Naive thymus-derived CD8-positive, alpha-beta T cell (primary cell): ENCODE data around the gene CFB. TPM values are rescaled to one million over a fixed set of nuclear protein-coding genes. Genes with fewer than 3 reads are reported as not detected.

Experiments
- ATAC-seq, 2 donors: fragments of 150-1000 bp; cut with Tn5 transposase in 1 of 2; sonication (Bioruptor Pico), chemical (Tn5 transposase) in 1 of 2; 1 replicate in 1 of 2; 2 replicates in 1 of 2; pipeline ENCODE4 v1.10.0; 2021; ENCODE audit warnings: mild to moderate bottlenecking in 2 of 2, moderate library complexity in 2 of 2
- POLR2A ChIA-PET: fragments of 350-600 bp; sonication (Branson Sonifier 250); formaldehyde crosslinking; loops from one replicate; lab custom pipeline; 2021; ENCODE audit warnings: antibody characterized with exemption; lab: Charles Lee
- DNase-seq, 10 donors: peaks; one replicate each; pipeline versions ENCODE4 v3.0.0 to v3.0.0-alpha.2; 2020 to 2022
- H3K27ac Mint-ChIP-seq, 10 donors: one replicate each; pipeline ENCODE4 v1.8.0; 2020 to 2022; ENCODE audit warnings: mild to moderate bottlenecking in 10 of 10, mixed read lengths in 10 of 10, moderate library complexity in 4 of 10, inconsistent platforms in 1 of 10
- H3K27me3 Mint-ChIP-seq, 5 donors: one replicate each; pipeline ENCODE4 v1.8.0; 2021 to 2022; ENCODE audit warnings: mixed read lengths in 5 of 5
- H3K36me3 Mint-ChIP-seq, 3 donors: one replicate each; pipeline ENCODE4 v1.8.0; 2020 to 2022; ENCODE audit warnings: mixed read lengths in 3 of 3, mild to moderate bottlenecking in 2 of 3, inconsistent platforms in 1 of 3
- H3K4me1 Mint-ChIP-seq, 4 donors: one replicate each; pipeline ENCODE4 v1.8.0; 2021 to 2022; ENCODE audit warnings: mixed read lengths in 4 of 4
- H3K4me3 Mint-ChIP-seq, 10 donors: one replicate each; pipeline ENCODE4 v1.8.0; 2020 to 2022; ENCODE audit warnings: mild to moderate bottlenecking in 10 of 10, mixed read lengths in 10 of 10, moderate library complexity in 6 of 10, inconsistent platforms in 1 of 10
- H3K9me3 Mint-ChIP-seq, 9 donors: one replicate each; pipeline ENCODE4 v1.8.0; 2020 to 2022; ENCODE audit warnings: mixed read lengths in 9 of 9, mild to moderate bottlenecking in 3 of 9, inconsistent platforms in 1 of 9, moderate library complexity in 1 of 9
- polyA plus RNA-seq, 3 donors: library from polyadenylated mRNA; unstranded; fragments of 300-500 nt; fragmentation: Illumina TruSeq; gene quantifications; one replicate each; pipeline ENCODE4 v1.2.3, GENCODE V29; 2021
- total RNA-seq, 8 experiments: library from RNA in 2 of 8; stranded (reverse) in 2 of 8; gene quantifications; one replicate each; pipeline ENCODE4 v1.2.3 and lab custom pipeline; 2021 to 2026

Gene CFB
- 1 to 10 TPM; 1.0 to 1.4 TPM for total RNA-seq
- polyA plus RNA-seq, result under 1 TPM in 2 of 3 donors, not detected in 1; 0.22 to 0.61 TPM
- total RNA-seq (lab: John Stamatoyannopoulos, UW), result 0 to 0.22 (median 0.04) reads per million in 6 experiments

DNA sequence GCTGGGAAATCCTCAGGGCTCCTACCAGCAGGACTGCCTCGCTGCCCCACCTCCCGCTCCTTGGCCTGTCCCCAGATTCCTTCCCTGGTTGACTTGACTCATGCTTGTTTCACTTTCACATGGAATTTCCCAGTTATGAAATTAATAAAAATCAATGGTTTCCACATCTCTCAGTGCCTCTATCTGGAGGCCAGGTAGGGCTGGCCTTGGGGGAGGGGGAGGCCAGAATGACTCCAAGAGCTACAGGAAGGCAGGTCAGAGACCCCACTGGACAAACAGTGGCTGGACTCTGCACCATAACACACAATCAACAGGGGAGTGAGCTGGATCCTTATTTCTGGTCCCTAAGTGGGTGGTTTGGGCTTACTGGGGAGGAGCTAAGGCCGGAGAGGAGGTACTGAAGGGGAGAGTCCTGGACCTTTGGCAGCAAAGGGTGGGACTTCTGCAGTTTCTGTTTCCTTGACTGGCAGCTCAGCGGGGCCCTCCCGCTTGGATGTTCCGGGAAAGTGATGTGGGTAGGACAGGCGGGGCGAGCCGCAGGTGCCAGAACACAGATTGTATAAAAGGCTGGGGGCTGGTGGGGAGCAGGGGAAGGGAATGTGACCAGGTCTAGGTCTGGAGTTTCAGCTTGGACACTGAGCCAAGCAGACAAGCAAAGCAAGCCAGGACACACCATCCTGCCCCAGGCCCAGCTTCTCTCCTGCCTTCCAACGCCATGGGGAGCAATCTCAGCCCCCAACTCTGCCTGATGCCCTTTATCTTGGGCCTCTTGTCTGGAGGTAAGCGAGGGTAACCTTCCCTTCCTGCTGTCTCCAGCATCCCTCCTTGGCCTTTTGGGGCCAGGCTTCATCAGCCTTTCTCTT, at the start of gene CFB:
Gene CFB (plus strand): TSS at position 589 of the 863 bp plus-strand sequence. CDS start 127 bp downstream, at position 716.
- H3K9me3 Mint-ChIP-seq, result no peaks in the 10 kb centered on the region
- H3K36me3 Mint-ChIP-seq, result no peaks in the 10 kb centered on the region
- DNase-seq, result peak in 1 of 10 donors; percentile 19
- no peak for ATAC-seq
- POLR2A ChIA-PET, result no interaction called here
- H3K4me3 Mint-ChIP-seq, result no peak within 1 kb of the TSS
- H3K27ac Mint-ChIP-seq, result peak within 1 kb of the TSS in 4 of 10 donors; percentile 10 to 59 (median 17)
- peaks cover 0 to 15% (median 1%) of the 10 kb centered on the region in 4 donors for H3K4me1 Mint-ChIP-seq
- peaks cover 0 to 9% (median 8%) of the 10 kb centered on the region in 5 donors for H3K27me3 Mint-ChIP-seq

GRCh38 chr6:31896493-31896855, 49.4 kb upstream of the CFB start:
- ATAC-seq (no peak), DNase-seq (no peak)
- H3K27ac Mint-ChIP-seq, result peak overlapping the region; percentile 50 to 92 (median 88)
- no peaks in the 10 kb centered on the region for H3K27me3 Mint-ChIP-seq
- peak overlapping the region; percentile 75 to 92 (median 86) for H3K4me3 Mint-ChIP-seq
- H3K36me3 Mint-ChIP-seq, result peaks cover 2 to 41% (median 4%) of the 10 kb centered on the region in 3 donors
- H3K9me3 Mint-ChIP-seq, result no peaks in the 10 kb centered on the region
- POLR2A ChIA-PET, result interaction anchor here (1.0 to 2.8 kb wide), 5 partner anchors 9 to 1892 kb away, joined by 3 to 14 read pairs (median 4); partner anchors contain the start of gene LEMD2
- peaks cover 19 to 36% (median 30%) of the 10 kb centered on the region in 4 donors for H3K4me1 Mint-ChIP-seq

DNA sequence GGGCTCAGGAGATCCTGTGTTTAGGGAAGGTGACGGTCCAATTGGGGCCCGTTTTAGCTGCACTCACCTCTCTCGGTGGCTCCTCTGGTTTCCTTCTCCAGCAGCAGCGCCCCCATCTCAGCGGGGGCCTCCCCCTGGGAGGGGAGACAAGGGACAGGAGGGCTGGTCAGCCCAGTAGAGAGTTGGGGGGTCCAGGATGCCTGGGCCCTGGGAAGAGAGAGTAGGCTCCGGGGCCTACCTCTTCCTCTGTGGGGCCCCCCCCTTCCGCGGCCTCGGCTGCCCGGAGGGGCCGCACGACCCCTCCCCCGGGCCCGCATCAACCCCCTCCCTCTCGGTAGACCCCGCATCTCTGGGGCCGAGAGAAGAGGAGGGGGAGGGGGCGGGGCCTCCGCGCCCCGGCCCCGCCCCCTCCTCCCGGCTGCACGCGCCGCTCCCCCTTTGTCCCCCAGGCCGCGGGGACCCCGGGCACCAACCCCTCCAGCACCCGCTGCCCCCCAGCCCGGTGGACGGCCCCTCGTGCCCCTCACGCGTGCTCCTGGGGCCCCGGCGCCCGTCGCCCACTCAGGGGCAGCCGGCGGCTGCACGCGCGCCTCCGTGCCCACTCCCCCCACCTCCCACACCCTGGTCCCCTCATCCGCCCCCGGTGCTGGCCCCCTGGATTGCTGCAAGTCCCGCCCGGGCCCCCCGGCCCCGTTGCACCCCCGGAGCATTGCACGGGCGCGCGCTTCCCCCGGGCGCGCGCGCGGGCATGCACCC, 48.9 kb upstream of the CFB start:
- peaks cover 2 to 35% (median 4%) of the 10 kb centered on the region in 3 donors for H3K36me3 Mint-ChIP-seq

GRCh38 chr6:31897612-31898382, 48.1 kb upstream of the CFB start, which contains the start of gene EHMT2:
TSS of gene EHMT2 (minus strand) at chr6:31897698. CDS start at chr6:31897677, 21 bp downstream.
- POLR2A ChIA-PET, result interaction anchor here (0.5 to 2.8 kb wide), 23 partner anchors 10 to 1891 kb away, joined by 3 to 30 read pairs (median 5); partner anchors contain the start of genes ABHD16A, BAG6, DXO and LEMD2
- Mint-ChIP-seq H3K27me3 (no peaks in the 10 kb centered on the region), H3K36me3 (peaks cover 0 to 28% (median 4%) of the 10 kb centered on the region in 3 donors), H3K27ac (peak within 1 kb of the TSS; percentile 85 to 98 (median 96)), H3K4me1 (peaks cover 23 to 46% (median 35%) of the 10 kb centered on the region in 4 donors), H3K9me3 (no peaks in the 10 kb centered on the region), H3K4me3 (peak within 1 kb of the TSS; percentile 91 to 99 (median 97))
- DNase-seq, result peak; percentile 74 to 89 (median 82)
- peak; percentile 55 to 59 for ATAC-seq

More for the DNA sequence above, 48.9 kb upstream of the CFB start:
- peak overlapping the region in 9 of 10 donors; percentile 50 to 92 (median 88) for H3K27ac Mint-ChIP-seq
- DNase-seq, result peak in 2 of 10 donors; percentile 14 to 15
- H3K4me1 Mint-ChIP-seq, result peaks cover 20 to 38% (median 30%) of the 10 kb centered on the region in 4 donors
- no peaks in the 10 kb centered on the region for H3K27me3 Mint-ChIP-seq
- POLR2A ChIA-PET, result interaction anchor here (0.5 to 2.8 kb wide), 16 partner anchors 9 to 1891 kb away, joined by 3 to 30 read pairs (median 6); partner anchors contain the start of genes BAG6, LEMD2, NELFE and NEU1
- H3K4me3 Mint-ChIP-seq, result peak overlapping the region; percentile 82 to 97 (median 88)
- no peaks in the 10 kb centered on the region for H3K9me3 Mint-ChIP-seq
- ATAC-seq, result peak in 1 of 2 donors; percentile 9

- Mint-ChIP-seq H3K27ac (peak overlapping the region; percentile 85 to 98 (median 96)), H3K4me1 (peaks cover 26 to 51% (median 38%) of the 10 kb centered on the region in 4 donors), H3K36me3 (peaks cover 0 to 21% (median 4%) of the 10 kb centered on the region in 3 donors), H3K4me3 (peak overlapping the region; percentile 91 to 99 (median 97)), H3K27me3 (no peaks in the 10 kb centered on the region), H3K9me3 (no peaks in the 10 kb centered on the region)
- ATAC-seq (peak; percentile 37 to 45), DNase-seq (peak in 6 of 10 donors; percentile 21 to 67 (median 37))
- POLR2A ChIA-PET, result interaction anchor here (0.6 to 2.8 kb wide), 16 partner anchors 10 to 1890 kb away, joined by 3 to 30 read pairs (median 6); partner anchors contain the start of genes ABHD16A, BAG6, DXO and LEMD2
Measured at GRCh38 chr6:31898383-31899011, 47.4 kb upstream of the CFB start.

- H3K36me3 Mint-ChIP-seq, result peaks cover 0 to 13% (median 4%) of the 10 kb centered on the region in 3 donors
- ATAC-seq (no peak), DNase-seq (no peak)
- POLR2A ChIA-PET, result interaction anchor here (2.3 to 2.8 kb wide), 3 partner anchors 36 to 73 kb away, joined by 14 to 30 read pairs (median 17); partner anchors contain the start of genes DXO and NEU1
- peak overlapping the region in 8 of 10 donors; percentile 37 to 90 (median 78) for H3K27ac Mint-ChIP-seq
- H3K27me3 Mint-ChIP-seq, result no peaks in the 10 kb centered on the region
- peak overlapping the region; percentile 52 to 97 (median 73) for H3K4me3 Mint-ChIP-seq
- H3K4me1 Mint-ChIP-seq, result peaks cover 26 to 51% (median 38%) of the 10 kb centered on the region in 4 donors
- H3K9me3 Mint-ChIP-seq, result no peaks in the 10 kb centered on the region
Measured at GRCh38 chr6:31899215-31899614, 46.7 kb upstream of the CFB start.

DNA sequence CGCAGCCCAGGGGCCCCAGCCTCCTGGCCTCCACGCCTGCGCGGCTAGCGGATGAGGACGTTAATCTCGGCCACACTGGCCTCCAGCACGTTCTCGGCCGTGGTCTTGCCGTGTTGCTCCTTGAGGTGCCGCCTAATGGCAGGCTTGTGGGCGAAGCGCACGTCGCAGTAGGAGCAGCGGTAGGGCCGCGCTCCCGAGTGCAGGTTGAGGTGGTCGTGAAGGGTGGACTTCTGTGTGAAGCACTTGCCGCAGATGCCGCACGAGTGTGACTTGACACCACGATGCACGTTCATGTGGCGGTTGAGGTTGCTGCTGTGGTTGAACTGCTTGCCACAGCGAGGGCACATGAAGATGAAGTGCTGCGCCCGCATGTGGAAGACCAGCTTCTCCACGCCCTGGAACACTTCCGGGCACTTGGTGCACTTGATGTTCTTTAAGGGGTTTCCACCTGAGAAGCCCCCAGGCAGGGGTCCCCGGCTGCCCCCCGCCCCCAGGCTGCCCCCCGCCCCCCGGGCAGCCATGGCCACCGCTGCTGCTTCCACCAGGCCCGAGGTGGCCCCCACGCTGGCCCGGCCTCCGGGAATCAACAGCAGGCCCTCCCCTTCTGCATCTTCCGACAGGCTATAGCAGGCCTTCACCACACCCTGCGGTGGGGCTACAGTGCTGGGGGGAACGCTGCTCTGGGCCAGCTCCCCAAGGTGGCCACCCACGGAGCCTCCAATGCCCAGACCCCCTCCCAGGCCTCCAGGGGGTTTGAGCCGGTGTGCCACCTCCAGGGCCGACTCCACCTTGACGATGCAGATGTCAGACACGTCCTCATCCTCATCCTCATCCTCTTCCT, 45.8 kb upstream of the CFB start:
- POLR2A ChIA-PET, result interaction anchor here (2.3 kb wide), 1 partner anchor 72 kb away, joined by 17 read pairs; the partner anchor contains the start of gene DXO
- Mint-ChIP-seq H3K27ac (peak overlapping the region in 6 of 10 donors; percentile 37 to 83 (median 69)), H3K9me3 (no peaks in the 10 kb centered on the region), H3K4me1 (peaks cover 26 to 51% (median 38%) of the 10 kb centered on the region in 4 donors), H3K4me3 (peak overlapping the region; percentile 47 to 97 (median 68)), H3K27me3 (no peaks in the 10 kb centered on the region), H3K36me3 (peaks cover 0 to 6% (median 4%) of the 10 kb centered on the region in 3 donors)
- ATAC-seq, result no peak
- DNase-seq, result peak in 2 of 10 donors; percentile 24 to 30

DNA sequence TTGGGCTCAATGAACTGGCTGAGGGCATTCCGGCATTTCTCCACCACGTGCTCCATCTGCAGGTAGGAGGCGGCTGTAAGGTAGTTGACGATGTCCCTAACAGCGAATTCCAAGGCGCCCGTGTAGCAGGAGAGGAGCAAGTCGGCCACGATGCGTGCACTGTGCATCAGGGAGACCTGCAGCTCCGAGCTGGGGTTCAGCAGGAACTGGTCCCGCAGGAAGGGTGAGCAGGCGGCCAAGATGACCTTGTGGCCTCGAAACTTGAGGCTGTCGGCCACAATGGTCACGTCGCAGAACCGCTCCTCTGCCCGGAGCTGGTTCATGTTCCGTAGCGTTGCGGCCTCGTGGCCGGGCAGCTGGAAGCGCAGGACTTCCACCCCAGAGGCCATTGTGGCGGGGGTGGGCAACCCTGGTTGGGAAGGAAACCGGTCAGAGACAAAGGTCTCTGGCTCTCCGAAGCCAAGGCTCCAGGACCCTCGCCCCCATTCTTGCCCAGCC, 44.9 kb upstream of the CFB start:
- DNase-seq (peak in 1 of 10 donors; percentile 6), ATAC-seq (no peak)
- Mint-ChIP-seq H3K27ac (peak overlapping the region in 6 of 10 donors; percentile 28 to 85 (median 78)), H3K36me3 (peaks cover 0 to 4% (median 0%) of the 10 kb centered on the region in 3 donors), H3K4me3 (peak overlapping the region; percentile 44 to 86 (median 63)), H3K4me1 (peaks cover 25 to 45% (median 38%) of the 10 kb centered on the region in 4 donors), H3K27me3 (no peaks in the 10 kb centered on the region), H3K9me3 (no peaks in the 10 kb centered on the region)
- POLR2A ChIA-PET, result interaction anchor here (0.5 to 2.3 kb wide), 9 partner anchors 11 to 1388 kb away, joined by 3 to 13 read pairs (median 4); partner anchors contain the start of genes DXO, GPANK1, NELFE and NEU1

GRCh38 chr6:31901415-31901952, 44.4 kb upstream of the CFB start:
- Mint-ChIP-seq H3K27me3 (no peaks in the 10 kb centered on the region), H3K4me1 (peaks cover 24 to 40% (median 34%) of the 10 kb centered on the region in 4 donors), H3K36me3 (peaks cover 0 to 4% (median 0%) of the 10 kb centered on the region in 3 donors), H3K27ac (peak overlapping the region in 7 of 10 donors; percentile 63 to 91 (median 79)), H3K9me3 (no peaks in the 10 kb centered on the region), H3K4me3 (peak overlapping the region; percentile 44 to 86 (median 72))
- ATAC-seq (peak; percentile 21 to 36), DNase-seq (peak; percentile 58 to 89 (median 67))
- POLR2A ChIA-PET, result interaction anchor here (0.5 to 2.3 kb wide), 15 partner anchors 11 to 1388 kb away, joined by 3 to 13 read pairs (median 4); partner anchors contain the start of genes ATP6V1G2, DXO, GPANK1 and HSD17B8
